Immature natural killer cell (primary cell): ENCODE results near the gene POR. TPM values are rescaled to one million over a fixed set of nuclear protein-coding genes. Genes with fewer than 3 reads are reported as not detected.

Source experiments
- DNase-seq, 3 donors: peaks; one replicate each; pipeline ENCODE4 v3.0.0; 2022; ENCODE audit warnings: mixed read lengths in 1 of 3
- H3K27ac Mint-ChIP-seq, 6 donors: one replicate each; pipeline ENCODE4 v1.8.0; 2020; ENCODE audit warnings: mixed read lengths in 6 of 6, mild to moderate bottlenecking in 5 of 6, inconsistent platforms in 4 of 6, moderate library complexity in 3 of 6
- H3K27me3 Mint-ChIP-seq, 3 donors: one replicate each; pipeline ENCODE4 v1.8.0; 2020 to 2021; ENCODE audit warnings: low read depth in 3 of 3, mild to moderate bottlenecking in 3 of 3, mixed read lengths in 3 of 3, moderate library complexity in 3 of 3, inconsistent platforms in 1 of 3
- H3K36me3 Mint-ChIP-seq, 3 donors: one replicate each; pipeline ENCODE4 v1.8.0; 2020; ENCODE audit warnings: mixed read lengths in 3 of 3, inconsistent platforms in 2 of 3, mild to moderate bottlenecking in 2 of 3
- H3K4me1 Mint-ChIP-seq, 2 donors: one replicate each; pipeline ENCODE4 v1.8.0; 2020; ENCODE audit warnings: inconsistent platforms in 2 of 2, mild to moderate bottlenecking in 2 of 2, mixed read lengths in 2 of 2, moderate library complexity in 1 of 2
- H3K4me3 Mint-ChIP-seq, 5 donors: one replicate each; pipeline ENCODE4 v1.8.0; 2020; ENCODE audit warnings: mild to moderate bottlenecking in 5 of 5, mixed read lengths in 5 of 5, inconsistent platforms in 3 of 5, moderate library complexity in 3 of 5
- H3K9me3 Mint-ChIP-seq, 6 donors: one replicate each; pipeline ENCODE4 v1.8.0; 2020; ENCODE audit warnings: mild to moderate bottlenecking in 6 of 6, mixed read lengths in 6 of 6, inconsistent platforms in 4 of 6, moderate library complexity in 3 of 6
- polyA plus RNA-seq, 3 donors: library from polyadenylated mRNA; unstranded; fragments of 300-500 nt; fragmentation: Illumina TruSeq; gene quantifications; one replicate each; pipeline ENCODE4 v1.2.3, GENCODE V29; 2021

POR gene
- polyA plus RNA-seq, 3 donors from 2014 or later = 49.5 to 68.9 (median 64.4) TPM

DNA sequence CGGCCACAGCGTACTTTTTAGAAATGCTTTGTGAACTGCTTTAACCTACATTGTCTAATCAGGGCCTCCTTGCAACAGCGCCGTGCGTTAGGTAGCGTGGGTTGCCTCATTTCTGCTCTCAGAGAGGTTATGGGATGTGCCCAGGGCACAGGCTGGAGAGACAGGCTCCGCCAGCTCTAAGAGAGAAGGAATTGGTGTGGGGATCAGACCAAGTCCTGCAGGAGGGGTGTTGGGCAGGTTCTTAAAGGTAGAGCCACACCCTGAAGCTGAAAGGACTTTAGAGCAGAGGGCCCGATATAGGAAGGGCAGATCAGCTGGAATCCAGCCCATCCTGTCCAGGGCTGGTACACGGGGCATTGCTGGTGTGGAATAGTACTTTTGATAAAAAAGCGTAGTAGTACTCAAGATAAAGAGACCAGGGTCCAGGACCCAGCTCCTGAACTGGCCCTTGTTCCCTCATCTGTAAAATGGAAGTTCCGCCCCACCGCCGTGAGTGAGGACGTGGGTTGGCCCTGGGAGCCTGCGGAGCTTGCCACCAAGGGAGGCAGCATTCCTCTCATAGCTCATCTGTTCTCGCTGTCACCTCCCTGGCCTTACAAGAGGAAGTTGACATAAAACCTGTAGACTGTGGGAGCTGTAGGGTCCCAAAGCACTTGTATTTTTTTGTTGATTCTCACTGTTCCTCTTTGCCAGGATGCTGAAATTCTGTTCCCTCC is 42.2 kb downstream of the POR start:
- Mint-ChIP-seq H3K36me3 (peaks cover 3 to 32% (median 8%) of the 10 kb centered on the region in 3 donors), H3K9me3 (no peaks in the 10 kb centered on the region), H3K27me3 (peaks cover 0 to 3% (median 0%) of the 10 kb centered on the region in 3 donors), H3K27ac (peak overlapping the region in 1 of 6 donors; percentile 11), H3K4me1 (peaks cover 0 to 1% of the 10 kb centered on the region in 2 donors), H3K4me3 (no peak overlapping the region)
- no peak for DNase-seq

DNA sequence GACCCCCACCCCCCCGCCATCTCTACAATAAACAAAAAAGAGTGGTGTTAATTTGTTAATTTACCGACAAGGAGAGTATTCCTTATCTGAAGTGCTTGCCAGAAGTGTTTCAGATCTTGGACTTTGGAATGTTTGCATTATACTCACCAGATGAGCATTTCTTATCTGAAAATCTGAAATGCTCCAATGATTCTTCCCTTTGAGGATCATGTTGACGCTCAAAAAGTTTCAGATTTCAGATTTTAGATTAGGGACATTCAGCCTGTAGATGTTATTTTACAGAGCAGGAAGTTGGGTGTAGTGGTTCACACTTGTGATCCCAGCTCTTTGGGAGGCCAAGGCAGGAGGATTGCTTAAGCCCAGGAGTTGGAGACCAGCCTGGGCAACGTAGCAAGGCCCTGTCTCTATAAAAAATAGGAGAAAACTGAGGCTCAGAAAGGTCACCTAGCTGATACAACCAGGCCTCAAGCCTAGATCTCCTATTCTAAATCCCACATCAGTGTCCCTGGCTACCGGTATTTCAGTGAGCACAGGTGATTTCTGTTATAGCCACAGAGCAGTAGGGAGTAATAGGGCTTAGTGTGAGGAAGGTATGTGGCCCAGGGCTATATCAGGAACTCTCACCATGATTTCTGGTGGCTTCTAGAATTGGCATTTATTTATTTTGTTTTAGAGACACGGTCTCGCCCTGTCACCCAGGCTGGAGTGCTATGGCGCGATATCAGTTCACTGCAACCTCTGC is 44.0 kb downstream of the POR start:
- Mint-ChIP-seq H3K4me3 (no peak overlapping the region), H3K9me3 (no peaks in the 10 kb centered on the region), H3K27ac (no peak overlapping the region), H3K4me1 (peaks cover 0 to 3% of the 10 kb centered on the region in 2 donors), H3K27me3 (peaks cover 0 to 3% (median 0%) of the 10 kb centered on the region in 3 donors), H3K36me3 (peaks cover 9 to 34% (median 12%) of the 10 kb centered on the region in 3 donors)
- DNase-seq = no peak

DNA sequence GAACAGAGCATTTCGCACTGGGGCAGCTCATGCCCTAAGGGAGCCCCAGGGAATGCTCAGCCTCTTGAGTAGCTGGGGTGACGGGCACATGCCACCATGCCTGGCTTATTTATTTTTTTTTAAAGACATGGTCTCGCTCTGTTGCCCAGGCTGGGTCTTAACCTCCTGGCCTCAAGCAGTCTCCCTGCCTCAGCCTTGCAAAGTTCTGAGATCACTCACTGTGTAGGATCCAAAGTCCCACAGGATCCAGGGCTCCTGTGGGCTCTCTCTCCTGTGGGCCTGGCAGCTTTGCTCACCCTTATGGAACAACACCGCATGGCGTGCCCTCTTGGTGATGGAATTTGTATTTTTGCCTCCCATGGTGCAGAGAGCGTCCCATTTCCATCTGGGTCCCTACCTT is 45.4 kb downstream of the POR start:
- DNase-seq = no peak
- peaks cover 12 to 32% (median 14%) of the 10 kb centered on the region in 3 donors for H3K36me3 Mint-ChIP-seq
- no peak overlapping the region for H3K4me3 Mint-ChIP-seq
- H3K27ac Mint-ChIP-seq = no peak overlapping the region
- H3K27me3 Mint-ChIP-seq = peaks cover 0 to 6% (median 0%) of the 10 kb centered on the region in 3 donors
- H3K9me3 Mint-ChIP-seq = no peaks in the 10 kb centered on the region
- peaks cover 0 to 3% of the 10 kb centered on the region in 2 donors for H3K4me1 Mint-ChIP-seq

DNA sequence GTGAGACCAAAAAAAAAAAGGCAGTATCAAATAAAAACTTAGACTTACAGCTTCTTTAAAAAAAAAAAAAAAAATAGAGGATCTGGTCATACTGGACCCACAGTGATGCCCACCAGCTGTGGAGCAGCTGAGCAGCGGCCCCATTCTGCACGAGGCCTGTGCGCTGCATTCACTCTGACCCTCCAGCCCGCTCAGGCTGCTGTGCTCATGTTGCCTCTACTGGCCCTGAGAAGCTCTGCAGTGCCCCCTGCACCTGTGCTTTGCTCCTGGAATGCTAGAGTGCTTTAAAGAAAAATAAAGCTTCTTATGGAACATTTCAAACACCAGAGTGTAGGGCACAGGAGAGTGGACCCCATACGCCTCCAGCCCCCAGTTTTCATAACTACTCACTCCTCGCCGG is 46.3 kb downstream of the POR start:
- H3K4me3 Mint-ChIP-seq = no peak overlapping the region
- H3K9me3 Mint-ChIP-seq = no peaks in the 10 kb centered on the region
- peaks cover 0 to 3% of the 10 kb centered on the region in 2 donors for H3K4me1 Mint-ChIP-seq
- peaks cover 0 to 6% (median 0%) of the 10 kb centered on the region in 3 donors for H3K27me3 Mint-ChIP-seq
- DNase-seq = no peak
- no peak overlapping the region for H3K27ac Mint-ChIP-seq
- peaks cover 12 to 27% (median 14%) of the 10 kb centered on the region in 3 donors for H3K36me3 Mint-ChIP-seq

DNA sequence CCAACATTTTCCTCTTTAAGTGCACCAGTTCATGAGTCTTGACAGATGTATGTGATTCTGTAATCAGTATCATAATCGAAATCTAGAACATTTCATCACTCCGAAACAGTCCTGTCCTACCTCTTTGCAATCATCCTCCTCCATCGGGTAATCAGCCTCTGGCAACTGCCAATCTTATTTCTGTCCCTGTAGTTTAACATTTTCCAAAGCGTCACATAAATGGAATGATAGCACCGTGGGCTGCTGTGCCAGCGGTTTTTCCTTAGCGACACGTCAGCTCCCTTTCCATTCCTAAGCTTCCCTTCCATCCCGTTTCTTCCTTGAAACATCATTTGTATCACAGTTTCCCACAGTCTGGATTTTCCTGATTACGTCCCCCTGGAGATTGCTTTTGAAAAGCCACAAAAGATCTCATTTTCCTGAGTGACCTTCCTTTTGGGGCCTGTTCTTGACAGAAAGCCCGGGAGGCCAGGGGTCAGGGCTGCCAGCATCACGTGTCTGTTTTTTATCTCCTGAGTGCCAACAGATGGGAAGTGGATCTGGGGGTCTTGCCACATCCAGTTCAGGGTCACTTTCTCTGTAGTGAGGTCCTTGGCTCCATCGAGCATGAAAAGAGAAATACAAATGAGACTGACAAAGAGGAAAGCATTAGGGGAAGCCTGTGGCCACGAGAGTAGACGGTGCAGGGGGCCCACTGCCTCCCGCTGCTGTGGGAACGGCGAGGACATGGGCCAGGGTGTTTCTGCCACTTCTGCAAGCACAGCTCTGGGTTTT is 47.8 kb downstream of the POR start:
- DNase-seq = no peak
- no peaks in the 10 kb centered on the region for H3K9me3 Mint-ChIP-seq
- no peak overlapping the region for H3K27ac Mint-ChIP-seq
- H3K27me3 Mint-ChIP-seq = peaks cover 0 to 7% (median 0%) of the 10 kb centered on the region in 3 donors
- peaks cover 8 to 23% (median 14%) of the 10 kb centered on the region in 3 donors for H3K36me3 Mint-ChIP-seq
- no peak overlapping the region for H3K4me3 Mint-ChIP-seq
- peaks cover 0 to 3% of the 10 kb centered on the region in 2 donors for H3K4me1 Mint-ChIP-seq

DNA sequence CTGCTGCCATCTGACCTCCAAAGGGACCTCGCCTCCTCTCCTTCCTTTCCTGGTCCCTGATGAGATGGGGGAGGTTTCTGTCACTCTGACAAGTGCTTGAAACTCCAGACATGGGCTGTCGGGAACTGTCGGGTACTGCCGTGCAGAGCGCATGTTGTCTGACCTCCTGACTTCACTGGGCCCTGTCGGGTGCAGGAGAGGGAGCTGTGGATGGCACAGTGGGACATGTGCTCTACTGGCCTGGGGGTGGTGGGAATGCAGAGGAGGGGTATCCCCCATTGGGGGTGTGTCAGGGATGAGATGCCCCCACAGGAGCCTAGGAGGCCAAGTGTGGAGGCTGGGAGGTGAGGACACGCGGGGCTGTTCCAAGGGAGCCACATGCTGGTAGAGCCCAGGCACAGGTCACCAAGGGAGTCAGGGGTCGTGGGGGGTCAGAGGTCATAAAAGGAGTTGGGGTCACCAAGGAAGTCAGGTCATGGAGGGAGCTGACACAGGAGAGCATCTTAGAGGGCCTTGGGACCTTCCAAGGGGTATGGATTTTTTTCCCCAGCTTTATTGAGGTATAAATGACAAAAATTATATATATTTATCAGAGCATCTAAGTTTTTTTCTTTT is 48.5 kb downstream of the POR start:
- Mint-ChIP-seq H3K27ac (no peak overlapping the region), H3K4me3 (peak overlapping the region in 1 of 5 donors; percentile 25)

DNA sequence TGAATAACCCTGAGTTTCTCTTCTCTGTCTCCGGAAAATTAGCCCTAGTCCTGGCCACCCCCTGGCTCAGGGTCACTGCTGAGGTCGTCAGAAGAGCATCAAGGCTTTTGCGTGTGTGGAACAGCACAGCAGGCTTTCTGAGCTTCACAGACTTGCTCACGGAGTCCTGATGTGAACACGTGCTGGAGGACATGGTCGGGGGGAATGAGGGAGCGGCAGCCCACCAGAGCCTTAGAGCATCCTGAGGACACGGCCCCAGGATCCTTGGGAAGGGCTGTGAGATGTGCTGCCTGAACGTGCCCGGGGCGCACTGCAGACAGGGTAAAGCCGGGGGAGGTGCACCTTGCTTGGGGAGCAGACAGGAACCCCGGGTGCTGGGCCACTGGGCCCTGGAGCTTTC is 50.7 kb downstream of the POR start:
- Mint-ChIP-seq H3K9me3 (no peaks in the 10 kb centered on the region), H3K27me3 (peaks cover 0 to 4% (median 0%) of the 10 kb centered on the region in 3 donors), H3K4me3 (no peak overlapping the region), H3K4me1 (peaks cover 0 to 3% of the 10 kb centered on the region in 2 donors), H3K36me3 (peaks cover 4 to 14% (median 8%) of the 10 kb centered on the region in 3 donors), H3K27ac (no peak overlapping the region)
- no peak for DNase-seq

More for the DNA sequence above, 48.5 kb downstream of the POR start:
- no peak for DNase-seq
- peaks cover 0 to 3% of the 10 kb centered on the region in 2 donors for H3K4me1 Mint-ChIP-seq
- peaks cover 0 to 7% (median 0%) of the 10 kb centered on the region in 3 donors for H3K27me3 Mint-ChIP-seq
- peaks cover 7 to 20% (median 14%) of the 10 kb centered on the region in 3 donors for H3K36me3 Mint-ChIP-seq
- no peaks in the 10 kb centered on the region for H3K9me3 Mint-ChIP-seq

DNA sequence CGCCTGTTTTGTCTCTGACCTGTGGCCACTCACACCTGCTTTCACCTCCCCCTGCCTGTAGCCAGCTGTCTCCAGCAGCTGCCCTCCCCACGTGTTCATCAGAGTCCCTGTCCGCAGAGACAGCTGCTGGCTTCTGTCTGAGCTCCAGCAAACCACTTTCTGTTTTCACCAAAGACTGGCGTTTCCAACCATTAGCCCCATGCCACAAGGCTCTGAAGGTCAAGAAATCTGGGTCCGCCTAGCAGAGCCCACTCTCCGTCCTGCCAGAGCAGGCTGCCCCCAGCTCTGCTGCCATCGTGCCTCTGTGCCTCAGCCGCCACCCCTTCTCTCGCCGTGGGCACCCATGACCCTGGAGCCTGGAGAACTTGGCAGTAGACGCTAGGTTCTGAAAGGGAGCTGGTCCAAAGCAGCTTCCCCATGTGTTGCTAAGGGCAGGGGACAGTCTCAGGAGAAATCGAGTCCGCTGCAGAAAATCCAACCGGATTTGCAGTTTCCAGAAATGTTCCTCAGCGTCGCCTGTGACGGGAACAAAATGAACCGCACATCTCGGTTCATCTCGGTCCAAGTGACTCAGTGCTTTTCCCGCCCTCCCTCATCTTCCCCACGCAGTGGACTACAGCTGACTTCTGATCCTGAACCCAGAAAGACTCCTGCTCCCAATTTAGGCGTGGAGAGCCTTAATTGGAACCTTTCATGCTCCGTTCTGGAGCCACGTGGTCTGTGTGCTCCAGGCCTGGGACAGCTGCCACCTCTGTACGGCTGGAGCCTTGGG is 51.4 kb downstream of the POR start:
- Mint-ChIP-seq H3K4me1 (peaks cover 0 to 3% of the 10 kb centered on the region in 2 donors), H3K9me3 (no peaks in the 10 kb centered on the region), H3K4me3 (no peak overlapping the region), H3K27me3 (peaks cover 0 to 4% (median 0%) of the 10 kb centered on the region in 3 donors), H3K27ac (no peak overlapping the region), H3K36me3 (peaks cover 4 to 14% (median 8%) of the 10 kb centered on the region in 3 donors)
- no peak for DNase-seq

DNA sequence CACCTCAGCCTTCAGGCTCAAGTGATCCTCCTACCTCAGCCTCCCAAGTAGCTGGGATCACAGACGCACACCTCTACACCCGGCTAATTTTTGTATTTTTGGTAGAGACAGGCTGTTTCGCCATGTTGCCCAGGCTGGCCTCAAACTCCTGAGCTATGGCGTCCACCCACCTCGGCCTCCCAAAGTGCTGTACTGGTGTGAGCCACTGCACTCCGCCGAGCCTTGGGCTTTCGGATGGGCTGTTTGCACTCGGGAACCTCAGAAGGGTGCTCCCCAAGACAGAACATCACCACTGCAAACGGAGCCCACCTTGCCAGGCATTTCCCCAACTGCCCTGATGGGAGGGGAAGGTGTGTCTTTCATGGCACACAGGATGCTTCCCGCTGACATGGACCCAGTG is 52.1 kb downstream of the POR start:
- no peak overlapping the region for H3K27ac Mint-ChIP-seq
- peaks cover 4 to 11% (median 8%) of the 10 kb centered on the region in 3 donors for H3K36me3 Mint-ChIP-seq
- H3K4me1 Mint-ChIP-seq = peaks cover 0 to 3% of the 10 kb centered on the region in 2 donors
- DNase-seq = no peak
- H3K4me3 Mint-ChIP-seq = no peak overlapping the region
- H3K27me3 Mint-ChIP-seq = peaks cover 0 to 4% (median 0%) of the 10 kb centered on the region in 3 donors
- H3K9me3 Mint-ChIP-seq = no peaks in the 10 kb centered on the region

DNA sequence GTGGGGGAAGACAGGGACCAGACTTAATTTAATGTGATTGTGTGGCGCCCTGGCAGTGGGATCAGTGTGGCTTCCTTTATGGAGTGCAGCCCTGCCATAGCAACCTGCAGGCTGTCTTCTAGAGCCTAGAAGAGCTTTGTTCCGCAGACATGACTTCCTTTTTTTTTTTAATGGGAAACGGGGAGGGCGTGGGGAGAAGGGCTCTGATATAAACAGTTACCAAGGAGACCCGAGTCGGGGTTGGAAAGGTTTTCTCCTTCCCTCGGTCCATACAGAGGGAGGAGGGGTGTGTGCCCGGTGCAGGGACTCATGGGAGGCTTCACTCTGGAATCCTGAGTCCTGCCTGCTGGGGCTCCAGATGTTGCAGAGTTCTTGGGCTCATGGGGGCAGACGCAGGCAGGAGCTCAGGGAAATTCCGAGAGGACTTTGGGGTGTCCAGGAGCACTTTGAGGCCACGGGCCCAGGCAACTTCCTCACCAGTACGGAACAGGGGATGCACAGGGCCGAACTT is 52.6 kb downstream of the POR start:
- H3K4me3 Mint-ChIP-seq = no peak overlapping the region
- H3K36me3 Mint-ChIP-seq = peaks cover 8 to 11% (median 9%) of the 10 kb centered on the region in 3 donors
- H3K27me3 Mint-ChIP-seq = peaks cover 0 to 4% (median 0%) of the 10 kb centered on the region in 3 donors
- H3K27ac Mint-ChIP-seq = no peak overlapping the region
- DNase-seq = no peak
- H3K9me3 Mint-ChIP-seq = no peaks in the 10 kb centered on the region
- H3K4me1 Mint-ChIP-seq = peaks cover 0 to 3% of the 10 kb centered on the region in 2 donors

DNA sequence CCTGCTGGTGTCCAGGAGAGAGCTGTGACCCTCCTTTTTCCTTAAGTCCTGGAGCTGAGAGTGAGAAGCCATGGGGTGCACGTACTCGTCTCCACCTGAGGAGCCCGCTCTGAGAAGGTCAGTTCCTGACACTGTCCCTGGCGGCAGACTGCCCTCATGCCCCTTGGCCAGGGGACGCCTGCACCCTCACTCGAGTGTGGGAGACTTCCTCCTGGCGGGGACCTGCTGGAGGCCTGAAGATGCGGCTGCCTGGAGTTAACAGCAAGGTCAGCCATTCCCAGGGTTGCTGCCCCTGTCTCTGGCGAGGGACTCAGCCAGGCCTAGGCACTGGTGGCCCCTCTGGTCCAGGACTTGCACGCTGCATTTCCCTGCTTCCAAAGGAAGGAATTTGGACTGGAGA is 53.1 kb downstream of the POR start:
- no peak for DNase-seq
- Mint-ChIP-seq H3K27me3 (peaks cover 0 to 4% (median 0%) of the 10 kb centered on the region in 3 donors), H3K9me3 (no peaks in the 10 kb centered on the region), H3K4me1 (peaks cover 0 to 3% of the 10 kb centered on the region in 2 donors), H3K4me3 (no peak overlapping the region), H3K27ac (no peak overlapping the region), H3K36me3 (peaks cover 3 to 11% (median 4%) of the 10 kb centered on the region in 3 donors)

DNA sequence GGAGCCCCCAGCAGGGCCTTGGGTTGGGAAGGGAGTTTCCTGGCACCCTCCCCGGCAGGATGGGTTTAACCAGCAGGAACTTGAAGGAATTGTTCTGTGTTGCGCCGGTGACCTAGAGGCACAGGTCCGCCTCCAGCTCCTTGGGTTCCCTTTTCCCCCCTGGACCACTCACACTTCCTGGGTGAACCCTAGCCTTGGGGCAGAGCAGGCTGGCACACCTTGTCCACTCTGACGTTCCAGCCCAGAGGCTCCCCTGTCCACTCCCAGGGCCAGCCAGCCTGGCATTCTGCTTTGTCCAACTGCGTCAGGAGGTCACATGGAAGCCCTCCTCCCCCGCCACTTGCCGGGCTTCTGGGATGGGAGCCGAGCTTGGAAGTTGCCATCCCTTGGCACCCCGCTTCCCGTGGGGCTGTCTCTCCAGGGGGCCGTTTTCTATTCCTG is 53.6 kb downstream of the POR start:
- Mint-ChIP-seq H3K27ac (no peak overlapping the region), H3K36me3 (peaks cover 3 to 7% (median 4%) of the 10 kb centered on the region in 3 donors), H3K4me1 (no peaks in the 10 kb centered on the region), H3K27me3 (peaks cover 0 to 4% (median 0%) of the 10 kb centered on the region in 3 donors), H3K4me3 (no peak overlapping the region), H3K9me3 (no peaks in the 10 kb centered on the region)
- DNase-seq = no peak
